GM18861 (cell line): Measurements from ENCODE around the gene PLB1.
"Not testable (repeated sequence)": the region's sequence is repeated elsewhere in the genome, so short reads cannot be mapped to it uniquely, and the experiment has no call there.

Experiments
- ATAC-seq: cut with Tn5 transposase; IDR thresholded peaks from one replicate; pipeline ENCODE4 v1.9.1; 2021; ENCODE audit not compliant: unreplicated experiment

The PLB1 gene

DNA sequence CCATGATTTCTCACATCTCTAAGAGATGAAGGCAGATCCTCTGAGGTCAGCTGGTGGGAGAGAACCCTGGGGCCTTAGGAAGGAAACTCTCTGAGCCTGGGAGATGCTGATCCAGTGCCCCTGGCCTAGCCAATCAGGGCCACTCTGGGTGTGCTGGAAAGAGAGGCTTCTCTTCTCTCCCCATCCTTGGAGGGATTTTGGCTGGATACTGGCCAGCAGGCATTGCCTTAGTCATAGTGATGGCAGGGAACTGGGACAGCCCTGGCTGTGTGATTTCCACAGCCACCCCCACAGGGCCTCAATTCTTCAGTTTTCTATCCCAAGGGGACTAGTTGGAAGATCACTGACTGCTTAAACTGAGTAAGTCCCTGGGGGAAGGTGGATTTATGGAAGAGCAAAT lies 26.6 kb upstream of the PLB1 start:
- ATAC-seq, result no peak

DNA sequence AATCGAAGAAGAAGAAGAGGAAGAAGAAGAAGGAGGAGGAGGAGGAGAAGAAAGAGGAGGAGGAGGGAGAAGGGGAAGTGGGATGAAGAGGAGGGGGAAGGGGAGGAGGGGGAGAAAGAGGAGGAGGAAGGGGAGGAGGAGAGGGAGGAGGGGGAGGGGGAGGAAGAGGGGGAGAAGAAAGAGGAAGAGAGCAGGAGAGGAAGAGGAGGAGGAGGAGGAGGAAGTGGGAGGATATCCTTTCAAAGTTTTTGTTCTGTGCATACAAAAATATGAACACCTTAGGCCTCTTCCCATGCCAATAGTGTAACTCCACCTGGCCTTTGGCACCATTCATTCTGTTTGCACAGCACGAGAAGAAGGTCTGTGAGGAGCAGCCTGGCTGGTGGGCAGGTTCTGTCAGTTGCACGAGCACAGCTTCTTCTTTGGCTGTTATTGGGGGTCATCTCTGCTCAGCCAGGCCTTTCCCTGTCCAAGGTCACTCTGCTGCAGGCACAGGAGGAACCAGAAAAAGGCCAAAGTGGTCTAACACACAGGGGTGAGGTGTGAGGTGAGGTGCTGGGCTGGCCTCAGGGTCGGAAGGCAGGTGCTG lies 25.8 kb upstream of the PLB1 start:
- no peak for ATAC-seq

DNA sequence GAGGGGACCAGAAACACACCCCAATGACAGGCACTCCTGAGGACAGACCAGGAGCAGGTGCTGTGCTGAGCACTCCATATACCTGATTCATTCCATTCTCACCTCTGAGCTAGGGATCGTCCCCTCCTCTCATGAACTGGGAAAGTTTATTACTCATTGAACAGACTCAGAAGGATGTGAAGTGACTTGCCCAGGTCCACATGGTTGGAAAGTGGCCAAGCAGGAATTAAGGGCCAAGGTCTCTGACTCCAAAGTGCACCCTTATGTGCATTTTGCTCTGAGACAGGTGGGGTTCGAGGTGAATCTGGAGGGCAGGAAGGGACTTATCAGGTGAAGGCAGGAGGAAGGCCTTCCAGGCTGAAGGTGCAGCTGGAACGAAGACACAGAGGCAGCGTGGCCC lies 25.1 kb upstream of the PLB1 start:
- no peak for ATAC-seq

DNA sequence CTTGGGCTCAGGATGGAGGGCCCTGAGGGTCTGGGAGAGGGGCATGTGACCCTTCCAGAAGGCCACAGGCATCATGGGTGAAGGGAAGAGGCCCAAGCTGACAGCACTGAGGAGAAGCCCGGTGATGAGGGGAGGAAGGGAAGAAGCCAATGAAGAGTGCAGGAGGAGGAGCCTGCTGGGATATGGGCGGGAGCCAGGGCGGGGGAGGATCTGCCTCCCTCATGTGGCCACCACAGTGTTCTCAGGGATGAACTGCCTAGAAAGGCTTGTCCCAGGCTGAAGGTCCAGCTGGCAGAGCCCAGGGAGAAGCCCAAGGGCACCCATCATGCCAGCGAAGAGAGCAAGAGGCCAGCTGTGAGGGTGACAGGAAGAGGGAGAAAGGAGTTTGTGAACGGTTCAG lies 24.6 kb upstream of the PLB1 start:
- ATAC-seq, result no peak

DNA sequence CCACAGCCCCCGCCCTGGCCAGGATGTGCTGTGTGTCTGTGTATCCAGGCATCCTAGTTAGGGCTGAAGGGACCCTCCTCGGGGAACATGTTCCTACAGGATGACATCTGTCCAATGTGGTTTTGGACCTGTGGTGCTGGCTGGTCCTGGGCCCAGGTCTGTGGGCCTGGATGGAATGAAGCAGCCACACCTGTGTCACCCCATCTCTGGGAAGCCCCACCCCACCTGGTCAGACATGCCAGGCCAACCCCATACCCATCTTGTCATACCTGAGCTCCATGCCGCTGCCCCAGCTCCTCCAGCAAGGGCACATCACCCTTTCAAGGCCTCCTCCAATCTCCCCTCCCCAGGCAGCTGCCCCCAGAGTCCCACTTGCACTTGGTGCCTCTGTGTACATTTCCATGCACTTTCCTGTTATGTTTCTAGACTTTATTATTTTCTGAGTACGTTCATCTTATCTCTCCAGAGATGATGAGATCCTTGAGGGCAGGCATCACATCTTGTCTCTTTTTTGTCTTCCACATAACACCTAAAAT lies 24.1 kb upstream of the PLB1 start:
- no peak for ATAC-seq

DNA sequence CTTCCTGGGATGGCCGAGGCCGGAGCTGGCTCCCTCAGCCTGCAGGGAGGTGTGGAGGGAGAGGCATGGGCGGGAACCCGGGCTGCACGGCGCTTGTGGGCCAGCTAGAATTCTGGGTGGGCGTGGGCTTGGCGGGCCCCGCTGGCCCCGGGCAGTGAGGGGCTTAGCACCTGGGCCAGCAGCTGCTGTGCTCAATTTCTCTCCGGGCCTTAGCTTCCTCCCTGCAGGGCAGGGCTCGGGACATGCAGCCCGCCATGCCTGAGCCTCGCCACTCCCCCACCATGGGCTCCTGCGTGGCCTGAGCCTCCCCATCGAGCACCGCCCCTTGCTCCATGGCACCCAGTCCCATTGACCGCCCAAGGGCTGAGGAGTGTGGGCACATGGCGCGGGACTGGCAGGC lies 23.2 kb upstream of the PLB1 start:
- ATAC-seq, result not testable (repeated sequence)

DNA sequence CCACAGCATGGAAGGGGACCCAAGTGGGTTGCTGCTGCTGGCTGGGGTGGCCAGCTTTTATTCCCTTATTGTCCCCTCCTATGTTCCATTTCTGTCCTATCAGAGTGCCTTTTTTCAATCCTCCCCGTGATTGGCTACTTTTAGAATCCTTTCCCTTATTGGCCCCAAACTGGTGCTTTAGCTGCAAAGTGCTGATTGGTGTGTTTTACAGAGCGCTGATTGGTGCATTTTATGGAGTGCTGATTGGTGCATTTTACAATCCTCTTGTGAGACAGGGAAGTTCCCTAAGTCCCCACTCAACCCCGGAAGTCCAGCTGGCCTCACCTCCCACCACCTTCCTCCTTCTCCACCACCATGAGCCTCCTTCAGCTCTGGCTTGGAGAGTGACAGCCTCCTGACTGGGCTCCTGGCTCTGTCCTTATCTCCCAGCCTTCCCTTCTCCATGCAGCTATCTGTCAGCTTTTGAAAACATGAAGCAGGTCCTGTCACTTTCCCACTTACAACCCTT lies 20.7 kb upstream of the PLB1 start:
- no peak for ATAC-seq

DNA sequence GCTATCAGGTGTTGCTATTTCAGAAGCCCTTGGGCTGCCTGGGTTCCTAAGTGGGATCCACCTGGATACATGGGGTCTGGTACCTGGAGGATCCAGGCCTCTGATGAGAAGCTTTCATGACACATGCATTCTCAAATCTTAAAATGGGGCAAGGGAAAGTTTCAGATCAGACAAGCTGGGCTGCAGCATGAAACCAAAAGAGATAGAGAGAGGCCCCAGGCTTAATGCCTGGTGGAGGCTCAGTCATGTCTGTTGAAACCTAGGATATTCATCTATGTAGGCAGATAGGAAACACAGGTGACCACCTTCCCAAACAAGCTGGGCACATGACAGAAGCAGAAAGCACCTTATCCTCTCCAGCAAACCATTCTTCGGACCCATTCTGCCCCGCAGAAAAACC lies 18.8 kb upstream of the PLB1 start:
- ATAC-seq, result no peak

DNA sequence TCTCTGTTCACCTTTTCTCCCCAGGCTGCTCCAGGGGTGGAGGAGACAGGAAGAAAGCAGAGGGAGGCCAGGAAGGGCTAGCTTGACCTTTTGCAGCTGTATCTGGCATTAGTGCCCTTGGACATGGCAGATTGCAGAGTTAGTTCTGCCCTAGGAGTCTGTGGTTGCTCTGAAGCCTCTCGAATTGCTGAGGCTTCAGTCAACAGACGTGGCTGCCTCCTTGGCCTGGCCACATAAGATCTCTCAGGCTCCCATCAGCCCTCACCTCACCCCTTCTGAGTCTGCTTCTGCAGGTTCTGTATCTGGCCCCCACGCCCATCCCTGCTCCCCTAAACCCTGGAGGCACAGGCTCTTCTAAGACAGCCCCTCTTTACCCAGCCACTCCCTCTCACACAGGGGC lies 18.2 kb upstream of the PLB1 start:
- ATAC-seq, result no peak

DNA sequence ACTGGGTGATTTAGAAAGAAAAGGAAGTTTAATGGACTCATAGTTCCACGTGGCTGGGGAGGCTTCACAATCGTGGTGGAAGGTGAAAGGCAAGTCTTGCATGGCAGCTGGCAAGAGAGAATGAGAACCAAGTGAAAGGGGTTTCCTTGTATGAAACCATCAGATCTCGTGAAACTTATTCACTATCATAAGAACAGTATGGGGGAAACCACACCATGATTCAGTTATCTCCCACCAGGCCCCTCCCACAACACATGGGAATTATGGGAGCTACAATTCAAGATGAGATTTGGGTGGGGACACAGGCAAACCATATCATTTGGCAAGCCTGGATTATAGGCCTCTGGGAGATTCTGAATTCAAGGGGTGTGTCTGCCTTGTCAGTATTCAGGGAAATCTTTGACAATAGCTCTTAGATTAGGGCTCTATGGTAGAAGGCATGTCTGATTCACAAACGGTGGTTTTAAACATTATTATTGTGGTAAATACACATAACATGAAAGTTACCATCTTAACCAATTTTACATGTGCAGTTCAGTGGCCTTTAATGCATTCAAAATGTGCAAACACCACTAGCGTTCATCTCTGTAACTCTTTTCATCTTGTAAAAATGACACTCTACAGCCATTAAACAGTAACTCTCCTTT lies 15.3 kb upstream of the PLB1 start:
- no peak for ATAC-seq

DNA sequence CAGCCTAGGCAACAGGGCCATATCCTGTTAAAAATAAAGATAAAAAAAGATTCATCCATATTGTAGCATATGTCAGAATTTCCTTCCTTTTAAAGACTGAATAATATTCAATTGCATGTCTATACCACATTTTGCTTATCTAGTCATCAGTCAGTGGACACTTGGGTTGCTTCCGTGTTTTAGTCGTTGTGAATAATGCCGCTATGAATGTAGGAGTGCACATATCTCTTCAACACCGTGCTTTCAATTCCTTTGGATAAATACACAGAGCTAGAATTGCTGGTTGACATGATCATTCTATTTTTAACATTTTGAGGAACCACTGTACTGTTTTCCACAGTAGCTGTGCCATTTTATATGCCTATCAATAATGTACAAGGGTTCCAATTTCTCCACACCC lies 14.0 kb upstream of the PLB1 start:
- no peak for ATAC-seq

DNA sequence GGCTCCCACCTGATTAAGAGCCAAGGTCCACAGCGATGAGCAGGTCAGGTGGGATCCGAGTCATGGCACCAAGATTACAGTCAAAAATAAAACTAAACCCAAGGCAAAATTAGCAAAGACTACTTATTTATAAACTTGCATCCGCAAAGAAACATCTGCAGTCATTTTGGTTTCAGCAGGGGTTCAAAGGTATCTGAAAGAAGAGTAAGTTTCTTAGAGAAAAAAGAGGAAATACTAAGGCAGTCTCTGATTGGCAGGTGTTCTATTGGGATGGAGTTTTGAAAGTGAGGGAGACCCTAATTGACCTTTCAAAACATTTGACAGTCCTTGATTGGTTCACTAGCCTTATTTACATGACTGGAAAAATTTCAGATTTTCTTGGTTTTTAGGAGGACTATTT lies 11.0 kb upstream of the PLB1 start:
- ATAC-seq, result no peak

DNA sequence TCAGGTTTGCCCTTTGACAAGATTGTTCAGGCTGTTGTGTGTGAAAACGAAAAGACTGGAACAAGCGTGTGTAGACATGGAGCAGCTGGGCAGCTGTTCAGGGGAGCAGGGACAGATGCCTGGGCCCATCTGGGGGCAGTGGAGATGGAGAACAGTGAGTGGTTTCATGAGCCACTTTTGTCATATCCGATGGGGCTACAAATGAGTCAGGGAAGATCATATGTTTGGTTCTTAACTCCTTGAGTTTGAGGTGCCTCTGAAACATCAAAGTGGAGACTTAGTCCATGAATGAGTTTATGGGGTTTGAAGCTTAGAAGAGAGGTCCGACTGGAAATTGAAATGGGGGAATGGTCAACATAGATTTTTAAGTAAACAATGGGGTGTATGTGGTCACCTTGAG lies 9.3 kb upstream of the PLB1 start:
- ATAC-seq, result no peak

DNA sequence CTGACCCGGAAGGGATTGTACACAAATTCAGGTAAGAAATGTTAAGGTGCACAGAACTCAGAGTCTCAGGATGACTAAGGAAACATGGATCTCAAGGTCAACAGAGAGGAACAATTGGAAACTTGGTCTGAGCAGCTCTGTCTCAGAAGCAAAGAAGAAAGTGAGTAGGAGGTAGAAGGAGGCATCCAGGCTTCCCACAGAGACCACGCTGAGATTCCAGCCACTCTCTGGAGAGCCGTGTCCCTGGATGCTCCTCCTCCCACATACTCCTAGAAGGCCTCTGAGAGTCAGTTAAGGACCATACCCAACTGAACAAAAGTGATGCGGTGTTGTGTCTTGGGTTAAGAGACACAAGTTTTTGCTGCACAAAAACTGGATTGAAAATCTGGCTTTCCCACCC lies 8.6 kb upstream of the PLB1 start:
- no peak for ATAC-seq

DNA sequence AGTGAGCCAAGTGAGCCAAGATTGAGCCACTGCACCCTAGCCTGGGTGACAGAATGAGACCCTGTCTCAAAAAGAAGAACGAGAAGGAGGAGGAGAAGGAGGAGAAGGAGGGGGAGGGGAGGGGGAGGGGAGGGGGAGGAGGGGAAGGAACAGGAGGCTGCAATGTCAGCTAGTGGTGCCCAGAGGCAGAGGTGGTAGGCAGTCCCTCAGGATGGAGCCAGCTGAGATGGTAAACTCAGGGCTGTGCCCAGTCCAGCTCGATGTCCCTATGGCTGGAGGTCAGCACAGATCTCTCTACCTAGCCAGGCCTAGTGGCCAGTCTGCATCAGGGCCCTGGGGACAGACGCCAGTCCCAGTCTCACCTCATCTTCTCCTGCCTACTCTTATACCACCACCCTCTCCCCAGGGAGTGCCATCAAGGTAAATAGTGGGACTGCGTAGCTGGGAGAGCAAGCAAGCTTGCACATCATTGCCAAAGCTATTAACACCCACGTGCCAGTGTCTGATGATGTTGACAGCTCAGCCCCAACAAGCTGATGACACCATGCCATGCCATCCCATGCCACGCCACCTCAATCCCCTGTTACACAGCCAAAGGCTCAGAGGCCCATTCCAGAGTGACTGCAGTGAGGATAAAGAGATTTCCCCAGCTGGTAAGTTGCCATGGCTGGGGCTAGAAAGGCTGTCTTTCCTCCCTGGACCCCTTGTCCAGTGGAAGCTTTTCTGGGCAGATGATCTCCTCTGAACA lies 7.6 kb upstream of the PLB1 start:
- ATAC-seq, result no peak

DNA sequence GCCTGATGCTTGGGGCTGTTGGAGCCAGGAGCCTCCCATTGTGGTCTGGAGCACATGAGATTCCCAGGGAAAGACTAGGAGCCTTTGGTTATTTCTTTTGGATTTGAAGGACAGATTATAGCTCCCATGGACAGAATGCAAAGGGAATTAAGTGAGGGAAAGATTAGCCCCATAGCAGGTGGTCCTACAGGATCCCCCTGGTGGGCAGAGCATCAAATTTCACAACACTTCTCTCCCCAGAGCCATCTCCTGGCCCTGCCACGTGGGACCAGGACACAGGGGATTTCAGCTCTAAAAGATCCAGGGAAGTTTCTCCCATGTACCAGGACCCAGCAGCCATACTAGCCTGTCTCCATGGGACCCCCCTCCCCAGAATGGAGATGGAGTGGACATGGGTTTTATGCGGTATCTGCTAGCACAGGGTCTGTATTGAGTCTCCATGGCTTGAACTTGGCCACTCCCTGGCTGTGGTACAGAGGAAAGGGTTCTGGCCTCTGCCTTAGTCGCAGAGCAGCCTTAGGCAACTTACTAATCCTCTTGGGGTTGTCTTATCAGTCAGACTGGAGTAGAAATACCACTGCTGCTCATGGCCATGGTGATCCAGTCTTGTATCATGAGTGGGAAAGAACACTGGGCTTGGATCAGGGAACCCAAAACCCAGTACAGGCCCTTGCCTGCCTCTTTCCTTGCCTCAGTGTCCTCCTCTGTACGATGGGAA lies 6.8 kb upstream of the PLB1 start:
- no peak for ATAC-seq

DNA sequence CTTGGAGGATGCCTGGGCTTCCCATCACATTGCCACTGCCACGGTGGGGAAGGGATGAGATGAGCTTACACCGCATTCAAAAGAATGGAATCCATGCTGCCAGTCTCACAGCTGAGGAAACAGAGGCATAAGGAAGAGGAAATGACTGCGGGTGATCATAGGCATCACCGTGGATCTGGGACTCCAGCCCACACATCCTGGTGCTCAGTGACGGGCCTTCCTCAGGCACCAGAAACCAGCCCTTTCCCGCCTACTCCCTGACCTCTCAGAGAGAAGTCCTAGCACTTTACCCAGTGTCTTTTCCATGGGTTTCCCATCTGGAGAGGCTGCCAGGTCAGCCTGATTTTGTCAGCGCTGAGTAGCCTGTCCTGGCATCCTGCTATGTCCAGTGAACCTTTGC lies 5.3 kb upstream of the PLB1 start:
- no peak for ATAC-seq

DNA sequence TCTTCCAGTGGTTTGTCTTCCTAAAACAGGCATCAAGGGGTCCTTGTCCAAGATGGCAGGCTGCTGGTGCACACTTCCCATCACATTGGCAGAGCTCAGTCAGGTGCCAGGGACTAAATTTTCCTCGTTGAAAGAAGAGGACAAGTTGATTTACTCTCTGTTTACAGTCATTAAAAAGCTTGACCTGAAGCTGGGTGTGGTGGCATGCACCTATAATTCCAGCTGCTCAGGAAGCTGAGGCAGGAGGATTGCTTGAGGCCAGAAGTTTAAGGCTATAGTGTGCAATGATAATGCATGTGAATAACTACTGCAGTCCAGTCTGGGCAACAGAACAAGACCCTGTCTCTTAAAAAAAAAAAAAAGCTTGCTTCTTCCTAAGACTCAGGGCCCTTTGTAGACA lies 3.6 kb upstream of the PLB1 start:
- ATAC-seq, result no peak

DNA sequence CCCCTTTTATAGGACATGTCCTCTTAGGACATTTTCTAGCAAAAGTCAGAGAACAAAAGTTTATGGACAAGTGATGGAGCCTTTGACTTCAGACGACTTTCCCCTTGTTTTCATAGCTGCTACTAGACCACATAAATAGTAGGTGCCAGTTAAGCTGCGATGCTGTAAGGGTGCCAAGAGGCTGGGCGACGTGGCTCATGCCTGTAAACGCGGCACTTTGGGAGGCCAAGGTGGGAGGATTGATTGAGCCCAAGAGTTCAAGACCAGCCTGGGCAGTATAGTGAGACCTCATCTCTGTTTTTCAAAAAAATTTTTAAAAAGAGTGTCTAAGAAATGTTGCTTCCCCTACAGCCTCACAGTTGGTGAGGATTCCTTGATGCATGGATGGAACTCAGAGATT lies 2.2 kb upstream of the PLB1 start:
- no peak for ATAC-seq

DNA sequence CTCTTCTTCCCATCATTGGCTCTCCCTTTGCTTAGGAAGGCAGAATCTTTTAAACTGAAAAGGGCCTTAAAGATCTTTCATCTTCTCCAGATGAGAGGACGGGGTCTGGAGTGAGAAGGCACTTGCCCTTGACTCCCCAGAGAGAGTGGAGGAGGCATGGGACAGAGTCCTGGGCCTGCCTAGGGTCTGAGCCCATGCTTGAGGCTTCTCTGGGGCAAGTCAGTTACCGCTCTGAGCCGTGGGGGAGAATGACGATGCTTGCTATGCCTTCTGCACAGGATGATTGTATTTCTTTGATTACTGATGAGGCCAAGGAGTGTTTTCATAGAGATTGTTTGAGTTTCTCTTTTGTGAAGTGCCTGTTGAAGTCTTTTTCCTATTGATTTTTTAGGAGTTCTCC lies 921 bp downstream of the PLB1 start:
- no peak for ATAC-seq

DNA sequence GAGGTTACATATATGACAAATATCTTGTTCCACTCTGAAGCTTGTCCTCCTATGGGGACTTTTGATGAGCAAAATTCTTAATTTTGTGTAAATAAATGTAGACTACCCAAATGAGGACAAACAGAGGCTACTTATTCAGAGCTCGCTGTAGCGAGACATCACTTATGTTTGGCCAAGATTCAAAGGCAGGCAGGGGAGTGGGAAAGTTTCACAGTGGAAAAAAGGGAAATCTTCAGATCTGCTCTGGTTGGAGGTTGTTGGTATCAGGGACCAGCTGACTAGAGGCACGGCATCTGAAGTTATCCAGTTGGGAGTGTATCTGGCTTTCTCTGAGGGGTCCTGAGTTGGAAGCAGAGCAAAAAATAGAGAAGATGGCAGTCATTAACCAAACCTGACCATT lies 1.3 kb downstream of the PLB1 start:
- ATAC-seq, result no peak

DNA sequence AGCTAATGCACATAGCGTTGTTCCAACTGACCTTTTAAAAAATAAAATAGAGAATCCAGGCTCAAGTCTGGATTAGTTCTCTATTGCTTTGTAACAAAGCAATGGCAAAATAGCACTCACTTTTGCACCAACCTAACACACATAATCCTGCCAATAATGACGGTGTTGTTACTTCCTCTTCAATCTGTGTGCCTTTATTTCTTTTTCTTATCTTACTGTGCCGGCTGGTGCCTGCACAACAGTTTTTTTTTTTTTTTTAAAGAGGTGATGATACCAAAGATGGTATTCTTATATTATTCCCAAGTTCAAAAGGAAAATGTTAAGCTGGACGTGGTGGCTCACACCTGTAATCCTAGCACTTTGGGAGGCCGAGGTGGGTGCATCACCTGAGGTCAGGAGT lies 3.4 kb downstream of the PLB1 start:
- no peak for ATAC-seq
